GM21528 (cell line): ENCODE measurements around the gene PMIS2.
"Not testable (repeated sequence)": the region's sequence is repeated elsewhere in the genome, so short reads cannot be mapped to it uniquely, and the experiment has no call there.

Experiments used
- ATAC-seq: cut with Tn5 transposase; IDR thresholded peaks from one replicate; pipeline ENCODE4 v1.9.1; 2021; ENCODE audit warnings: mild to moderate bottlenecking, moderate library complexity; ENCODE audit not compliant: unreplicated experiment, low FRiP score

PMIS2 gene

DNA sequence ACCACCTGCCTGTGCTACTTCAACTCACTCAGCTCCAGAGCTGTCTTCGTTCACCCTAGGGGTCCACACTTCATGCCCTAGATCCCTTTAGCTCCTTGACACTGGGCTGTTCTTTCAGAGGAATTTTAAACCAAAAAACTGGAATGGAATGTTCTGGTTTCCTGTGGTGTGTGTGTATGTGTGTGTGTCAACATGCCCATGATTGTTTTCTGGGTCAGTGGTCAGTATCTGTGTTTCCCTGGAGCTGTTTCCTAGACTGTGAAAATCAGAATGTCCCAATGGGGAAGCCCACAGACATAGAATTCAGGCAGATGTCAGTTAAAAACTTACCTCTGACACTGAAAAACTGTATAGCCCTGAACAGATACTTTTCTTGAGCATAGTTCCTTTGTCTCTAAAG, 1.3 kb downstream of the PMIS2 start:
- no peak for ATAC-seq

DNA sequence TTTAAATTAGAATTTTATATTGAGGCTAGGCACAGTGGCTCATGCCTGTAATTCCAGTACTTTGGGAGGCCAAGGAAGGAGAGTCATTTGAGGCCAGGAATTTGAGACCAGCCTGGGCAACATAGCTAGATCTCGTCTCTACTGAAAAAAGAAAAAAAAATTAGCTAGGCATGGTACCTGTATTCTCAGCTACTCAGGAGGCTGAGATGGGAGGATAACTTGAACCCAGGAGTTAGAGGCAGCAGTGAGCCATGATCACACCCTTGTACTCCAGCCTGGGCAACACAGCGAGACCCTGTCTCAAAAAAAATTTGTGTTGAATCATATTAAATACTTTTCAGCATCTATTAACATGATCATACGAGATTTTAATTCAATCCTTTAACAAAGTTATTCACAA, 4.9 kb downstream of the PMIS2 start:
- ATAC-seq = no peak

DNA sequence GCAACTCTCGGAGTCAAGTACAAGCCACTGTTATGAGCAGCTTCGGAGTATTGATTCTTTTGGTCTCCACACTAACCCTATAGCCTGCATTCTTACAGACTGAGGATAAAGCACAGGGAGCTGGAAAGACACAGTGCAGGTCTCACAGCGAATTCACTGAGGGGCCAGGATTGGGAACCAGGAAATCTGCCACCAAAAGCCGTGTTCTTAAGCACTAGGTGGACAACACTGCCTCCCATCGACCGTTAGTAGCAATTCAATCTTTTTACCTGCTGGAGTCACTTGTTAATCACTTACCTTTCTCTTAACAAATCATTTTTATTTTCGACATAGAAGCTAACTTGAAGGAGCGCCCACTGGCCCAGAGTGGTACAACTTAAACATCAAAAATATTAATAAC, 6.3 kb downstream of the PMIS2 start:
- ATAC-seq = no peak

DNA sequence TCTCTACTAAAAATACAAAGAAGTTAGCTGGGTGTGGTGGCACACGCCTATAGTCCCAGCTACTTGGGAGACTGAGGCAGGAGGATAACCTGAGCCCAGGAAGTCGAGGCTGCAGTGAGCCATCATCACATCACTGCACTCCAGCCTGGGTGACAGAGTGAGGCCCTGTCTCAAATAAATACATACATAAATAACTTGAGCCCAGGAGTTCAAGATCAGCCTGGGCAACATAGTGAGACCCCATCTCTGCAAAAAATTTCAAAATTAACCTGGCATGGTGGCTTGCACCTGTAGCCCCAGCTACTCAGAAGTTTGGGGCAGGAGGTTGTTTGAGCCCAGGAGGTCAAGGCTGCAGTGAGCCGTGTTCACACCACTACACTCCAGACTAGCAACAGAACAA, 9.1 kb downstream of the PMIS2 start:
- not testable (repeated sequence) for ATAC-seq

DNA sequence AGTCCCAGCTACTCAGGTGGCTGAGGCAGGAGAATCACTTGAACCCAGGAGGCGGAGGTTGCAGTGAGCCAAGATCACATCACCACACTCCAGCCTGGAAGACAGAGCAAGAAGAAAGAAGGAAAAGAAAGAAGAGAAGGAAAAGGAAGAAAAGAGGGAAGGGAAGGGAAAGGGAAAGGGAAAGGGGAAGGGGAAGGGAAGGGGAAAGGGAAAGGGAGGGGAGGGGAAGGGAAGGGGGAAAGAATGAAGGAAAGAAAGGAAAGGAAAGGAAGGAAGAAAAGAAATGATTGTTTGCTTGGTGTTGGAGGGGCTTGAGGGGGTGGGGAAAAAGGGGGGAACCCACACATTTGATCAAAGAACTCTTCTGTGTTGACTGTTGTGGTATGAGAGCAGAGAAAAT, 10.0 kb downstream of the PMIS2 start:
- ATAC-seq = no peak

DNA sequence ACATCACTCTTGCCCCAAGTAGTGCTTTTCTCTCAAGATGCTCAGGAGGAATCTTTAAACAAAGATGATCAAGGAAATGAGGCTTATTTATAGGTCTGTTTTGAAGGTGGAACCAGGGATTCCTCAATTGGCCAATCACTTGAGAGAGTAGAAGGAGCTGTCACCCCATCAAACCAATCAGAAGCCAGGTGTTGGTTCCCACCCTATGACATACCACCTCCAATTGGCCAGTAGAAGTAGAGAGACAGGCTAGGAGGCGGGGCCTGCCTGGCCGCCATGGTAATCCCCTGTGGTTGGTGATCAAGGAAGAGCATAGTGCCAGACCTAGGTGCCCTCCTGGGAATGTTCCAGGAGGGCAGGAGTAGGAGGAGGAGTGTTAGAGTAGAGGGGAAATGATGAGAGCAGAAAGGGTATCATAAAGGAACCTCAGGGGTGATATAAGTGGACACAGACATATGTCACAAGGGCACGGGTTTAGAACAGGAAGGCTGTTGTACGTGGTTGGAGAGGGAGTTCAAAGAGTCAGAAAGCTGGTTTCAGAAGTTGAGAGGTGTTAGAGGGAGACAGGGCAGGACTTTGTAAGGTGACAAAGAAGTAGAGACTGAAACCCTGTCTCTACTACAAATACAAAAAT, 10.5 kb downstream of the PMIS2 start:
- no peak for ATAC-seq

DNA sequence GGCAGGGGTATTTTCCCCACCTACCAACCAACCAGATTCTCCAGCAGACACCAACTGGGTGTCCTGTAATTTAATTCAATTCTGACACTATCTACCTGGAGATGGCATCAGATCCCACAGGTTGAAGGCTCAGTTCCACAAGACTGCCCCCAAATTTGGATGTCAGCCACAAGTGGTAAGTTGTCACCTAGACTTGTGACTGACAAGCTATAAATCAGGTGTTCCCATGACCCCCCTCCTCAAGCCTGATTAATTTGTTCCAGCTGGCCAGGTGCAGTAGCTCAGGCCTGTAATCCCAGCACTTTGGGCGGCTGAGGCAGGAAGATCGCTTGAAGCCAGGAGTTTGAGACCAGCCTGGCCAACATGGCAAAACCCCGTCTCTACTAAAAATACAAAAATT, 16.0 kb downstream of the PMIS2 start:
- no peak for ATAC-seq

DNA sequence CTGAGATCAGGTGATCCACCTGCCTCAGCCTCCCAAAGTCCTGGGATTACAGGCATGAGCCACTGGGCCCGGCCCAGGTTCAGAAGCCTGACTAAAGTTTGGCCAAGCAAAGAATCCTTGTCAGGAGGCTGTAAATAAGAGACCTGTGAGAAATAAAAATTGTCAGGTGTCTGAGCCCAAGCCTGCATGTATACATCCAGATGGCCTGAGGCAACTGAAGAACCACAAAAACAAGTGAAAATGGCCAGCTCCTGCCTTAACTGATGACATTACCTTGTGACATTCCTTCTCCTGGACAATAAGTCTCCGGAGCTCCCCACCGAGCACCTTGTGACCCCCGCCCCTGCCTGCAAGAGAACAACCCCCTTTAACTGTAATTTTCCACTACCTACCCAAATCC, 18.5 kb downstream of the PMIS2 start:
- not testable (repeated sequence) for ATAC-seq

DNA sequence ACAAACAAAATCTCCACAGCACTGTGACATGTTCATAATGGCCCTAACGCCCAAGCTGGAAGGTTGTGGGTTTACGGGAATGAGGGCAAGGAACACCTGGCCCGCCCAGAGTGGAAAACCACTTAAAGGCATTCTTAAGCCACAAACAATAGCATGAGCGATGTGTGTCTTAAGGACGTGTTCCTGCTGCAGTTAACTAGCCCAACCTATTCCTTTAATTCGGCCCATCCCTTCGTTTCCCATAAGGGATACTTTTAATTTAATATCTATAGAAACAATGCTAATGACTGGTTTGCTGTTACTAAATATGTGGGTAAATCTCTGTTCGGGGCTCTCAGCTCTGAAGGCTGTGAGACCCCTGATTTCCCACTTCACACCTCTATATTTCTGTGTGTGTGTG, 21.2 kb downstream of the PMIS2 start:
- ATAC-seq = not testable (repeated sequence)

DNA sequence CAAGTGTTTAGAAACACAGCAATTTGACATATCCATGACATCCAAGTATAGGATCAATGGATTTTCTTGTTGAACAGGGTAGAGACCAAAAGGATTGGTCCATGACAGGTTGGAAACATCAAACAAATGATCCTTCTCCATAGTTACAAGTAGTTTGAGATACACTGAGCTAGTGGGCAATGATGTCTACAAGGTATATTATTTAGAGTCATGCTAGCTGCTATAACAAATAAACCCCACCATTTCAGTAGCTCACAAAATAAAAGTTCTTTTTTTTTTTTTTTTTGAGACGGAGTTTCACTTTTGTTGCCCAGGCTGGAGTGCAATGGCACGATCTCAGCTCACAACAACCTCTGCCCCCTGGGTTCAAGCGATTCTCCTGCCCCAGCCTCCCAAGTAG, 21.7 kb downstream of the PMIS2 start:
- no peak for ATAC-seq

DNA sequence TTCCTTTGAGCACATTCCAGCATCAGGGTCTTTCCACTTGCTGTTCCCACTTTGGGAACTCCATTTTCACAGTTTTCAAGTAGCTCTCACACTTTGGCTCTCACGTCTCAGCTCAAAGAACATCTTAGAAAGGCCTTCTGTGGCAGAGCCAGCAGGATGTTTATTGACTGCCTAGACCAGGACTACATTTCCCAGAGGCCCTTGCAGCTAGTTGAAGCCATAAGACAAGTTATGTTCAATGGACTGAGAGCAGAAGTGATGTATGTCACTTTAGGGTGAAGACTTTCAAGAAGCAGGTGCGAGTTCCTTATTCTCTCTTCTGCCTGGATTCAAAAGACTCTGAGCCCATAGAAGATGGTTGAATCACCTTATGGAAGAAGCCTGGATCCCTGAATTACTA, 22.3 kb downstream of the PMIS2 start:
- ATAC-seq = no peak

DNA sequence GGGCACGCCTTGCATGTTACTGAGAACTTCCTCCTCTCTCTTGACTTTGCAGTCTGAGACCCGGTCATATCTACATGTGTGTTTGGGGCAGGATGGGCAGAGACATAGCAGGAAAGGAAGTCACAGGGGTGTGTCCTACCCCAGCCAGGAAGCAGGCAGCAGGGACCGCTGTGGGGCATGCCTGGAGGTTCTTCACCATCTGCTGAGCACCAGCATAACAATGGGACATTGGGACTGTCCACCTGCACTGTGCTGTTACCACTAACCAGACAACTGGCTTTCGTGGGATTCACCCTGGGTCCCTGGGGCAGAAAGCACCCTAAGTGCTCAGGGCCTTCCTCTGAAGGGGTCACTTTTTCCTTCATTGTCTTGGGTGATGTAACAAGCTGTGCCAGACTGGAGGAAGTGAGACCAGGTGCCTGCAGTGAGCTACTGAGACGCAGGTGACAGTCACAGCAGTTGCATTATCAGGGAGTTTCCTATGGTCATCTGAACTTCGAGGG, 23.9 kb downstream of the PMIS2 start:
- no peak for ATAC-seq

DNA sequence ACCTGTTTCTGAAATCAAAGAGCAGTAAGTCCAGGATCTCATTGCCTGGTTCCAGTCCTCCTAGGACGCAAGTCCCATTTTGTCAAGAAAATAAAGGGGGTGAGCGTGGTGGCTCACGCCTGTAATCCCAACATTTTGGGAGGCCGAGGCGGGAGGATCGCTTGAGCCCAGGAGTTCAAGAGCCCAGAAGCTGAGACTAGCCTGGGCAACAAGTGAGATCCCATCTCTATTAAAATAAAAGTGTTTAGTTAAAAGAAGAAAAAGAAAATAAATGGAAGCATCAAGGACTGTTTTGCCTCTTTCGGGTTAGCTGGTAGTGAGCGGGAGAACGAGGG, 26.2 kb downstream of the PMIS2 start:
- ATAC-seq = no peak

DNA sequence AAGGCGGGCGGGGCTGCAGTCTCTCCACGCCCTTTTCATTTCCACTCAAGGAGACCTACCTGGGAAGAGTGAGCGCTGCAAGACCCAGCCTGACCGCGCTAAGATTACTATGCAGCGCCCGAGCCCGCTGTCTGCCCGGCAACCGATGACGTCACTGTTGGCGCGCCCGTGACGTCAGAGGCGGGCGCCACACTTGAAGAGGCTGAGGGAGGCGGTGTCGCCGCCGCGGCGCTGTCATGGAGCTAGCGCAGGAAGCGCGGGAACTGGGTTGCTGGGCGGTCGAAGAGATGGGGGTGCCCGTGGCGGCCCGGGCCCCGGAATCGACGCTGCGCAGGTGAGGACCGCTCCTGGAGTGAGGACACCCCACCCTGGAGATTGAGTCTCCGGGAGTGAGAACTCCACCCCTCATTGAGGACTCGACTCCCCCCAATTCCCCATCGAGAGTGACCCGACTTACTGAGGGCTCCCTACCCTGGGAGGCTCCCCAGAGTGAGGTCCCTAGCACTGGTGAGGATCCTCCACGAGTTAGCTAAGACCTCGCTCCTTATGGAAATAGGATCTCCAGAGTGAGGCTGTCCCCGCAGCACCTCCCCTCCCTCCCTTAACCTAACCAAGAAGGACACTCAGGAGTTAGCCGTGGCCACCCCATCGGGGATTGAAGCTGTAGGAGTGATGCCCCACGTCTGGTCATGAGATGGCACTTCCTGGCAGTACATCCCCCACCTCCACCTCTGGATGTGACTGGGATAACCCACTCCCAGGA, 26.8 kb downstream of the PMIS2 start, which contains the start of gene HAUS5:
HAUS5 (plus strand) TSS at position 177 of the 763 bp plus-strand sequence; CDS start at position 237, 60 bp downstream.
- ATAC-seq = peak; percentile 72

DNA sequence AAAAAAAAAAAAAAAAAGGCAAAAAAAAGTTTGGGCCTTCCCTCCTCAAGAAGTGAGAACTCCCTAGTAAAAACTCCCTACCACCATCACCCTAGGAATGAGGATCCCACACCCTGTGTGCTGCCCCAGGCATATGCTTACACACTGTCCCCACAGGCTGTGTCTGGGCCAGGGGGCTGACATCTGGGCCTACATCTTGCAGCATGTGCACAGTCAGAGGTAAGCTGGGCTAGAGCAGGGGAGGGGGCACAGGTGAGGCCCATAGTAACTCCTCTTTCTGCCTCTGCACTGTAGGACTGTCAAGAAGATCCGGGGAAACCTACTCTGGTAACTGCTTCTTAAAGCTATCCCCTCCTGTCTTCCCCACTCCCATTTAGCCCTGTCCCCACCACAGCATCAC, 27.6 kb downstream of the PMIS2 start:
- ATAC-seq = no peak

DNA sequence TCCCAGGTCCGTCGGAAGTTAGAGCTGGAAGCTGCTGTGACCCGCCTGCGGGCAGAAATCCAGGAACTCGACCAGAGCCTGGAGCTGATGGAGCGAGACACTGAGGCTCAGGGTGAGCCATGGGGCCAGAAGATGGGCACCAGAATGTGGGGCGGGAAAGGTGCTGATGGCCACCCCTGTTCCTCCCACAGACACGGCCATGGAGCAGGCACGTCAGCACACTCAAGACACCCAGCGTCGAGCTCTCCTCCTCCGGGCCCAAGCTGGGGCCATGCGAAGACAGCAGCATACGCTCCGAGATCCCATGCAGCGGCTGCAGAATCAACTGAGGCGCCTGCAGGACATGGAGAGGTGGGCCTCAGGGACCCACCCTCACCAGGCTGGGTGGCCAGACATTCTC, 29.1 kb downstream of the PMIS2 start:
- no peak for ATAC-seq

DNA sequence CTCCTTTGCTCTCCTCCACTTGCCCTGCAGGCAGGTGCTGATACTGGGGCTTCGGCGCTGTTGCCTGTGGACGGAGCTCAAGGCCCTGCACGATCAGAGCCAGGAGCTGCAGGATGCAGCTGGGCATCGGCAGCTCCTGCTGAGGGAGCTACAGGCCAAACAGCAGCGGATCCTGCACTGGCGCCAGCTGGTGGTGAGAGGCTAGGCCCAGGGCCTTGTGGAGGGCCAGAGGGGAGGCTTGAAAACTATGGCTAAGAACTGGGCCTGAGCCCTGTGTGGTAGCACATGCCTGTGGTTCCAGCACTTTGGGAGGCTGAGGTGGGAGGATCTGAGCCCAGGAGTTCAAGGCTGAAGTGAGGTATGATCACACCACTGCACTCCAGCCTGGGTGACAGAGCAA, 32.9 kb downstream of the PMIS2 start:
- no peak for ATAC-seq

DNA sequence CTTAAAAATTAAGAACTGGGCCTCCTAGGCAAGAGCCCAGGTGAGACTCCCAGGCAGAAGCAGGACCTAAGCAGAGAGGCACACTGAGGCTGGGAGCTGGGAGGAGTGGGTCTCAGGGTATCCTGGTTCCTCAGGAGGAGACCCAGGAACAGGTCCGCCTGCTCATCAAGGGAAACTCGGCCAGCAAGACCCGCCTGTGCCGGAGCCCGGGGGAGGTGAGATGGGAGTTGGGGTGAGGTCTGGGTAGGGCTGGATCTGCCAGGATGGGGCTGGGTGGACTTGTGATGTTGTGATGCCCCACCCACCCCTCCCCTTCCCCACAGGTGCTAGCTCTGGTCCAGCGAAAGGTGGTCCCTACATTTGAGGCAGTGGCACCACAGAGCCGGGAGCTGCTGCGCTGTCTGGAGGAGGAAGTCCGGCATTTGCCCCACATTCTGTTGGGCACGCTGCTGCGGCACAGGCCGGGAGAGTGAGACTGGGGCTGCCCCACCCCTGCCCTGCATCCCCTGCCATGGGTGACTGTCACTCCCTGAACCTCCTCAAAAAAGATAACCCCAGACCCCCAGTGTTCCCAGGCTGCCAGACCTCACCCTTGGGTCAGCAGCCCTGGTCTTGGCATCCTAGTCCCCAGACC, 33.4 kb downstream of the PMIS2 start:
- no peak for ATAC-seq

DNA sequence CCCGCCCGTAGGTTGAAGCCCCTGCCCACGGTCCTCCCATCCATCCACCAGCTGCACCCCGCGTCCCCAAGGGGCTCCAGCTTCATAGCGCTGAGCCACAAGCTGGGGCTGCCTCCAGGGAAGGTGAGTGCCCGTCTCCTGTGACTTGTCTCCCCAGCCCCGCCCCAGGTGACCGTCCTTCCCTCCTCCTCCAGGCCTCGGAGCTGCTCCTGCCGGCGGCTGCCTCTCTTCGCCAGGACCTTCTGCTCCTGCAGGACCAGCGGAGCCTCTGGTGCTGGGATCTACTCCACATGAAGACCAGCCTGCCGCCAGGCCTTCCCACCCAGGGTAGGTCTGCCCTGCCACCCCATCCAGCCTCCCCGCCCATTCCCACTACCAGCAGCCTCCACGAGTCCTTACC, 34.0 kb downstream of the PMIS2 start:
- ATAC-seq = no peak

DNA sequence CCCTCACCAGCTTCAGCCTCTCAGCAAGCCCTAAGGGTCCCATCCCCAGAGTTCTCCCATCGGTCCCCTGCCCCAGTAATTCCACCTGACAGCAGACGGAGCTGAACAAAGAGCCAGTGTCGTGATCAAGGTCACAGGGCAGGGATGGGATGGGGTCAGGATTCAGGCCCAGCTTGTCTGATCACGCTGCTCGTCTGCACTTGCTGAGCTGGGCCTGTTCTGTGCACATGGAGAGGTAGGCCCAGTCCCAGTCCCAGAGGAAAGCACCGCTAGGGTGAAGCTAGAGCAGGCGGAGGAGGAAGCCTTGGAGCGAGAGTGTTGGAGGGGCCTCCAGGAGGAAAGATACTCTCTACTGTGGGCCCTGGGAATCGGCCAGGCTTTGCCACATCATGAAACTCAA, 35.7 kb downstream of the PMIS2 start:
- no peak for ATAC-seq

DNA sequence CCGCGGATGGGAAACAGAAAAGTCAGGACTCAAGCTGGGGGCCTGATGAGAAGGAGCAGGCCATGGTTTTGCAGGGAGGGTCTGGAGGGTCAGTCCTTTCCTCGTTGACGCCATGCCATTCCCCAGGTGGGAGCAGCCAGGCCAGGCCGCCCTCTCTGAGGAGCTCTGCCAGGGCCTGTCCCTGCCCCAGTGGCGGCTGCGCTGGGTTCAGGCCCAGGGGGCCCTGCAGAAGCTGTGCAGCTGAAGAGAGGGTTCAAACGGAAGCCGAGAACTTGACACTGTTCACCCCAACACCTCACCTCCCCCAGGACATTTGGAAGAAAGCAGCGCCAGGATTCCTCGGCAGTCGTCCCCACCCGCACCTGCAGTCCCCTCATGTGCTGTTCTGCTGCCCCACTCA, 36.8 kb downstream of the PMIS2 start:
- no peak for ATAC-seq
